ENCODE measurements around the gene WDR1.
A peak's percentile ranks its signal among the peaks of the same experiment; 100 is the strongest.

WDR1 gene

DNA sequence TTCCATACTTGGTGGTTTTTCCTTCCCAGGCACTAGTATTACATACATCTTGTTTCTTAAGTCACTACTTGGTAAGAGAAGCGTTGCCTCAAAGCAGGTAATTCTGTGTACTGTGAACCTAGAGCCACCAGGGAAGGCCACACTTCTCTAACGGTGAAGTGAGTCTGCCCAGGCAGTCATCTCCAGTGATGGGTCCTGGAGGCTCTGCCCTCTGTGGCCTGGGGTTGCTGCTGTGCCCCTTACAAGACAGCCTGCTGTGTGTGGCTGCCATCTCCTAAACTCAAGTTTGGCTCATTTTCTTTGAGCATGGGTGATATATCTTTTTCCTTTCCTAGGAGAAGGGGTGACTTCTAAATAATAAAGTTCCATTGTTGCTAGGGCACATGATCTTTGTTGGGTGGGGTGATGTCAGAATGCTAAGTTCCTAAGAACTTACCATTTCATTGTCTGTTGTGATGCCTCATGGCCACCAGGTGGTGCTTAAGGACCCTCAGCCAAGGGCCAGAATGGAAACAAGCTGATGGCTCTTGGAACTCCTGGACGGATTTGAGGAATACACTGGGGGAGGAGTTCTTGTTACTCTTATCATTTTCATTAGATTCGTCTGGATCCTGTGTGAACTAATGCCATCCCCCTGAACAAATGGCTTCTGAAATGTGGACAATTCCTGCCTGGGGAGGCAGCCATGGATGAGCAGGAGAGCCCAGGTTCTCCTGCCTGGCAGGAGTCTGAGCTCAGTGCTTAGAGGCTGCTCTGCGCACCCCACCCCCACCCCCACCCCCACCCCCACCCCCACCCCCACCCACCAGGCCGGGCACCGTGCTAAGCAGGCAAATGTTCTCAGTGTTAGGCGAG is 41.1 kb upstream of the WDR1 start:
- peaks cover 9% of the 10 kb centered on the region for H3K4me1 ChIP-seq
- H3K4me2 ChIP-seq (ENCODE audit: low read length), result no peak overlapping the region
- H3K9me3 ChIP-seq (ENCODE audit: control insufficient read depth, low read length), result no peaks in the 10 kb centered on the region
- no peak overlapping the region for H3K27ac ChIP-seq
- no peaks in the 10 kb centered on the region for H3K36me3 ChIP-seq (ENCODE audit: control insufficient read depth, insufficient read depth, low read length)
- no peak overlapping the region for H3K4me3 ChIP-seq (ENCODE audit: low read depth, low read length)
- no peak overlapping the region for H2AFZ ChIP-seq
- TF ChIP-seq, protein P1, sequence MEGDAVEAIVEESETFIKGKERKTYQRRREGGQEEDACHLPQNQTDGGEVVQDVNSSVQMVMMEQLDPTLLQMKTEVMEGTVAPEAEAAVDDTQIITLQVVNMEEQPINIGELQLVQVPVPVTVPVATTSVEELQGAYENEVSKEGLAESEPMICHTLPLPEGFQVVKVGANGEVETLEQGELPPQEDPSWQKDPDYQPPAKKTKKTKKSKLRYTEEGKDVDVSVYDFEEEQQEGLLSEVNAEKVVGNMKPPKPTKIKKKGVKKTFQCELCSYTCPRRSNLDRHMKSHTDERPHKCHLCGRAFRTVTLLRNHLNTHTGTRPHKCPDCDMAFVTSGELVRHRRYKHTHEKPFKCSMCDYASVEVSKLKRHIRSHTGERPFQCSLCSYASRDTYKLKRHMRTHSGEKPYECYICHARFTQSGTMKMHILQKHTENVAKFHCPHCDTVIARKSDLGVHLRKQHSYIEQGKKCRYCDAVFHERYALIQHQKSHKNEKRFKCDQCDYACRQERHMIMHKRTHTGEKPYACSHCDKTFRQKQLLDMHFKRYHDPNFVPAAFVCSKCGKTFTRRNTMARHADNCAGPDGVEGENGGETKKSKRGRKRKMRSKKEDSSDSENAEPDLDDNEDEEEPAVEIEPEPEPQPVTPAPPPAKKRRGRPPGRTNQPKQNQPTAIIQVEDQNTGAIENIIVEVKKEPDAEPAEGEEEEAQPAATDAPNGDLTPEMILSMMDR (IDR thresholded peaks at IDR 0.05), result peak; percentile 71
- no peaks in the 10 kb centered on the region for H3K27me3 ChIP-seq (ENCODE audit: control insufficient read depth, insufficient read depth, low read length)
- no peaks in the 10 kb centered on the region for H3K79me2 ChIP-seq
- no peak overlapping the region for H3K9ac ChIP-seq

DNA sequence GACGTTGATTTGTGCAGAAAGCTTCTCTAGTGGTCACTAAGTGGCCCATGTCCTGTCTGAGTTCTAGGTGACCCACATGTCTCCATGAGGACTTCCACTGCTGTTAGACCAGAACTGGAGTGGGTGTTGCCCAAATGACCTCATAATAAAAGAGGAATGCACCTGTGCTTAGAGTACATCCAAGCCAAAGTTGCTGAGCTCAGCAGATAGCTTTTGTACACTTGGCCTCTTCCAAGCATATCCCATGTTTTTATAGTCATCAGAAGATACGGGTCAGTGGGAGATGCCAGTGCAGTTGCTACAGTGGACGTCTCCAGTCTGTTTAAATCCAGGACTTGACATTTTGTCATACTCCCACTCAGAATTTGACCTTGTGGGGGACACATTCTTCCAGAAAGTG is 37.6 kb upstream of the WDR1 start:
- no peaks in the 10 kb centered on the region for H3K36me3 ChIP-seq (ENCODE audit: control insufficient read depth, insufficient read depth, low read length)
- peaks cover 9% of the 10 kb centered on the region for H3K4me1 ChIP-seq
- TF ChIP-seq, protein P1 (IDR thresholded peaks at IDR 0.05), result no peak
- no peak overlapping the region for H2AFZ ChIP-seq
- no peak overlapping the region for H3K9ac ChIP-seq
- no peak overlapping the region for H3K4me2 ChIP-seq (ENCODE audit: low read length)
- H3K9me3 ChIP-seq (ENCODE audit: control insufficient read depth, low read length), result no peaks in the 10 kb centered on the region
- H3K27me3 ChIP-seq (ENCODE audit: control insufficient read depth, insufficient read depth, low read length), result no peaks in the 10 kb centered on the region
- H3K79me2 ChIP-seq, result no peaks in the 10 kb centered on the region
- no peak overlapping the region for H3K4me3 ChIP-seq (ENCODE audit: low read depth, low read length)
- peak overlapping the region; percentile 42 for H3K27ac ChIP-seq

DNA sequence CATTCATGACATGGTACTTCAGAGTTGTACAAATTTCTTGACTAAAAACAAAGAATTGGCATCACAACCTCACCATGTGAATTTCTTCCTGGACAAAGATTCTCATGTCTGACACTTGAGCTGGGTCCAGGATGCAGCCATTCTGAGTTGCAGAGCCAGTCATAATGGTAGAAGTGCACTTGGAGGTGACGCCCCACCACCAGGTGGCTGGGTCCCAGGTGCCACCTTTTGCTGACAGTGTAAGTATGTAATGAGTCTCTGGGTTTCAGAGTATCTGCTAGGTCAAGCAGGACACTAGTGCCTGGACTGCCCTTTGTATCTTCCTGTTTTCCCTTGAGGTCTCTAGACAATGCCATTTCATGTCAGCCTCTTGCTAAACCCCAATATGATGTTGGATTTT is 36.6 kb upstream of the WDR1 start:
- H3K27me3 ChIP-seq (ENCODE audit: control insufficient read depth, insufficient read depth, low read length), result no peaks in the 10 kb centered on the region
- no peak overlapping the region for H3K27ac ChIP-seq
- H3K4me1 ChIP-seq, result peaks cover 9% of the 10 kb centered on the region
- H3K9ac ChIP-seq, result no peak overlapping the region
- no peaks in the 10 kb centered on the region for H3K9me3 ChIP-seq (ENCODE audit: control insufficient read depth, low read length)
- no peak overlapping the region for H2AFZ ChIP-seq
- no peaks in the 10 kb centered on the region for H3K36me3 ChIP-seq (ENCODE audit: control insufficient read depth, insufficient read depth, low read length)
- TF ChIP-seq, protein P1 (IDR thresholded peaks at IDR 0.05), result no peak
- no peaks in the 10 kb centered on the region for H3K79me2 ChIP-seq
- no peak overlapping the region for H3K4me3 ChIP-seq (ENCODE audit: low read depth, low read length)
- no peak overlapping the region for H3K4me2 ChIP-seq (ENCODE audit: low read length)

DNA sequence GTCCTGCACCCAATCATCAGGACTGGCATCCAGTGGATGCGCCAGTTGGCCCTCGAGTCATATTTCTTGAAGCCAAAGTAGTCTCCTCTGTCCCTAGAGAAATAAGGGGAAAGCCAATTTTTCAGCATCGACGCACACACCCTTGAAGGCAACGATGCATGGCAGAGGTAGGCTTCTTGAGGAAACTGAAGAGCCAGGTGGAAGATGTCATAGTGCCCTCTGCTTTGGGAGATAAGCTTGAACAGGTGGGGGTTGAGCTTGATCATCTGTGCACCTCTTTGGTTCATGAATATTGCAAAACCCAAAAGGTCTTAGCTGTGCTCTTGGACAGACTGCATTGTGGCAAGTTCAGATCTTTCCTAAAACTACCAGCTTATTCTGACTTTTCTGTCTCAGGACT is 34.6 kb upstream of the WDR1 start:
- no peak overlapping the region for H3K4me3 ChIP-seq (ENCODE audit: low read depth, low read length)
- no peak overlapping the region for H2AFZ ChIP-seq
- no peak overlapping the region for H3K27ac ChIP-seq
- TF ChIP-seq, protein P1 (IDR thresholded peaks at IDR 0.05), result no peak
- H3K9ac ChIP-seq, result no peak overlapping the region
- H3K27me3 ChIP-seq (ENCODE audit: control insufficient read depth, insufficient read depth, low read length), result no peaks in the 10 kb centered on the region
- H3K4me2 ChIP-seq (ENCODE audit: low read length), result no peak overlapping the region
- H3K4me1 ChIP-seq, result peaks cover 9% of the 10 kb centered on the region
- H3K9me3 ChIP-seq (ENCODE audit: control insufficient read depth, low read length), result no peaks in the 10 kb centered on the region
- no peaks in the 10 kb centered on the region for H3K36me3 ChIP-seq (ENCODE audit: control insufficient read depth, insufficient read depth, low read length)
- no peaks in the 10 kb centered on the region for H3K79me2 ChIP-seq

DNA sequence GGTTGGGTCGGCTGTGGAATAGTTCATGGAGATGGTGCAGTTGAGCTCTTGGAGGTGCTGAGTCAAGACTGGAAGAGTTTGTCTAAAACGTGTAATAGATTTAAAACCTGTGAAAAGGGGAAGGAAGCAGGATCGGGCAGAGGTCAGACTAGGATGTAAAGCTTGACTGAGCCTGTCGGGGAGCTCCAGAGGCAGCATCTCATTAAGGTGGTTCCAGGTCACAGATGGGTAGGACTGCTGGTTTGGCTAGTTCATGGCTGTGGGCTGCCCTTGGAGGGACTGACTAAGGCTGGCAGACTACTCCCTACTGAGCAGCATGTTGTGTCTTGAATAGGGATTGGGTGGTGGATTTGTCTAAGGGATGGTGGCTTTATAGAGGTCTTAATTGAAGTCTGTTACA is 28.4 kb upstream of the WDR1 start:
- H3K9me3 ChIP-seq (ENCODE audit: control insufficient read depth, low read length), result no peaks in the 10 kb centered on the region

More for the DNA sequence above, 28.4 kb upstream of the WDR1 start:
- no peaks in the 10 kb centered on the region for H3K36me3 ChIP-seq (ENCODE audit: control insufficient read depth, insufficient read depth, low read length)
- no peak overlapping the region for H3K27ac ChIP-seq
- no peak overlapping the region for H3K4me2 ChIP-seq (ENCODE audit: low read length)
- no peak overlapping the region for H3K9ac ChIP-seq
- H3K4me1 ChIP-seq, result peaks cover 12% of the 10 kb centered on the region
- H2AFZ ChIP-seq, result no peak overlapping the region
- H3K27me3 ChIP-seq (ENCODE audit: control insufficient read depth, insufficient read depth, low read length), result no peaks in the 10 kb centered on the region
- H3K4me3 ChIP-seq (ENCODE audit: low read depth, low read length), result no peak overlapping the region
- TF ChIP-seq, protein P1 (IDR thresholded peaks at IDR 0.05), result no peak
- no peaks in the 10 kb centered on the region for H3K79me2 ChIP-seq
